Heart left ventricle (tissue), 13 donors: Measurements from ENCODE around the gene ZBTB40.

Source experiments
- POLR2A ChIP-seq, 2 donors: fragments of 450-650 bp; IDR thresholded peaks; one replicate each; pipeline ENCODE4 v1.6.1; 2017; ENCODE audit warnings: antibody characterized with exemption in 2 of 2, mild to moderate bottlenecking in 2 of 2, moderate library complexity in 2 of 2
- TF ChIP-seq, protein P1 (sequence below), 12 donors: fragments of 200-600 bp; sonication (generic) in 4 of 12; IDR thresholded peaks; one replicate each; pipeline versions ENCODE4 v1.5.0 to v1.8.0; 2018 to 2022; ENCODE audit warnings: antibody characterized with exemption in 12 of 12, mild to moderate bottlenecking in 5 of 12
- donor health status: ischemic (EF 13 %, LVEDD 7.1; RV severe dilation, severe dysfunction).
- donor health status: DM: no; HTN: yes; CAD: no.
- donor health status: DM: no; HTN: no; CAD: no.
- donor health status: ischemic (EF 25% LVEDD 6.9; RV normal size, moderate dysfunction).
- donor health status: ischemic (EF 25% LVEDD 5.7; RV mildly dilated, moderate dysfunction).
- donor health status: ischemic (EF 35%, LVEDD 5.7; RV mildly dilated, moderate dysfunction).
- donor health status: nonischemic (EF 11% LVEDD 7.7; RV severe dilation, severe dysfunction).
- donor health status: DM: yes; HTN: yes; CAD: no.
- donor health status: PGD.
- donor health status: ischemic (EF 29% LVEDD 5.4; RV normal size, mild dysfunction).
- donor health status: nonischemic (EF 23%, LVEDD 6.1; RV moderate dilation, normal function).

DNA sequence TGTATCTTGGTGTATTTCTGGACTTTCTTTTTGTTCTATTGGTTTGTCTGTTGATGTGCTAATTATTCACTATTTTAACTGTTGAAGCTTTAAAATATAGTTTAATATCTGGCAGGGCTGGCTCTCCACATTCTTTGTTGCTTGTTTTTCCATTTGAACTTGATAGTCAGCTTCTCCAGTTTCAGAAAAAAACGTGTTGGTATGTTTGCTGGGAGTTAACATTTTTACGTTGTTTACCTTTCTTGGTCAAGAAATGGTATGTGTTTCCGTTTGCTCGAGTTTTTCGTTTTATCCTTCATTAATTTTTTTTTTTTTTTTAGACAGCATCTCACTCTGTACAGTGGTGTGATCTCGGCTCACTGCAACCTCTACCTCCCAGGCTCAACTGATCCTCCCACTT is 16.9 kb upstream of the ZBTB40 start:
- TF ChIP-seq, protein P1, sequence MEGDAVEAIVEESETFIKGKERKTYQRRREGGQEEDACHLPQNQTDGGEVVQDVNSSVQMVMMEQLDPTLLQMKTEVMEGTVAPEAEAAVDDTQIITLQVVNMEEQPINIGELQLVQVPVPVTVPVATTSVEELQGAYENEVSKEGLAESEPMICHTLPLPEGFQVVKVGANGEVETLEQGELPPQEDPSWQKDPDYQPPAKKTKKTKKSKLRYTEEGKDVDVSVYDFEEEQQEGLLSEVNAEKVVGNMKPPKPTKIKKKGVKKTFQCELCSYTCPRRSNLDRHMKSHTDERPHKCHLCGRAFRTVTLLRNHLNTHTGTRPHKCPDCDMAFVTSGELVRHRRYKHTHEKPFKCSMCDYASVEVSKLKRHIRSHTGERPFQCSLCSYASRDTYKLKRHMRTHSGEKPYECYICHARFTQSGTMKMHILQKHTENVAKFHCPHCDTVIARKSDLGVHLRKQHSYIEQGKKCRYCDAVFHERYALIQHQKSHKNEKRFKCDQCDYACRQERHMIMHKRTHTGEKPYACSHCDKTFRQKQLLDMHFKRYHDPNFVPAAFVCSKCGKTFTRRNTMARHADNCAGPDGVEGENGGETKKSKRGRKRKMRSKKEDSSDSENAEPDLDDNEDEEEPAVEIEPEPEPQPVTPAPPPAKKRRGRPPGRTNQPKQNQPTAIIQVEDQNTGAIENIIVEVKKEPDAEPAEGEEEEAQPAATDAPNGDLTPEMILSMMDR (IDR thresholded peaks at IDR 0.05), result no peak
- no peak for TF ChIP-seq POLR2A (IDR thresholded peaks at IDR 0.05)
